Activated T-helper 1 cell treated with anti-CD3 and anti-CD28 coated beads, Interleukin-2, amount 50 U/mL, for 16 hours (primary cell): ENCODE results near the gene YIPF3.
A peak's percentile ranks its signal among the peaks of the same experiment; 100 is the strongest.
"Not testable (repeated sequence)": the region's sequence is repeated elsewhere in the genome, so short reads cannot be mapped to it uniquely, and the experiment has no call there.

Experiments used
- DNase-seq, 2 donors: peaks; one replicate each; pipeline ENCODE4 v3.0.0-alpha.2; 2020; ENCODE audit warnings: low read depth in 1 of 2, low spot score in 1 of 2

YIPF3 gene

DNA sequence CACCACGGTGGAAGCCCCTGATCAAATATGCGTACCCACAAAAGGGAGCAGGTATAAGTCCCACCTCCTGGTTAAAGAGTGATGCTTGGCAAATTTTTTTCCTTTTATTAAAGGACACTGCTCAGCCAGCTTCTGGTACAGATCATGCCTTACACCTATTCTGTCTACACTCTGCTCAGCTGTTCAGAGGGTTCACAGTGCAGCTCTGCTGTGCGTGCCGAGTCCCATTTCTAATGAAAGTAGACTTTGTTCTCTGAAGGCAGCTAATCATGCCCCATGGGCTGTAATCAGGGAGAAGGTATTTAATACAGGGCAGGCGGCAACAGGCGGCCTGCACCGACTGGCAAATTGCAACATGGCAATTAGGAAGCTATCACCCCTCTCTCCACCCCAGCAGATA is 22.9 kb downstream of the YIPF3 start:
- DNase-seq = no peak

DNA sequence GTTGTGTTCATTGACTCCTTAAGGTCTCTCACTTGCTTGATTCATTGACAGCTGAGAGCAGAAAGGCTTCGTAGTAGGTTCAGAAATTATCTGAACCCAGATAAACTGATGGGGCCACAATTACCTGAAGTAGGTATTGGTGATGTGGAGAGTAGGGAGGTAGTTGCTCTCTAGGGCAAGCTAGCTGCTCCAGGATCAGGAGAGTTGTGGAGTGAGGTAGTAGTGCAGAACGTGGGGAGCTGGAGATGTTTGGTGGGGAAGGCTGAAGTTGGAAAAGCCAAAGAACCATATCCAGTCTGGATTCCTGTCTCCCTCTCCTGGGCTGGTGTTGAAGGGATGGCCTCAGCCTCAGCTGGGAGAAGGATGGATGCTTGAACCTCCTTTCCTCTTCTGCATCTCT is 23.5 kb downstream of the YIPF3 start:
- no peak for DNase-seq

DNA sequence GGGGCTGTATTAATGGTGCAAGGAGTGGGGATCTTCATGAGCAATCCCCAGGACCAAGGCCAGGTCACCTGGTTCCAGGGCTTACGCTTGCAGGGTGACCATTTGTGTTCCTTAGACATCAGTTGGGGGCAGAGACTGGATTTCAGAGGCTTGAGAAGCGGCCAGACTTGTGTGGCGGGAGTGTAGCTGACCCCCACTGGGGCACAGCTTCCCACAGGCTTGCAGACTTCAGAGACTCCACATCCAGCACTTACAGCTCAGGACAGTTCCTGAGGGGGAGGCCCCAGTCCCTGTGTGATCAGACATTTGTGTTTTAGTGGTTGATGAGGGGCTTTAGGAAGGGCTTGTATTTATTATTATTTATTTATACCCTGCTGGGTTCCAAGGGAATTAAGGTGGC is 24.1 kb downstream of the YIPF3 start:
- DNase-seq = no peak

DNA sequence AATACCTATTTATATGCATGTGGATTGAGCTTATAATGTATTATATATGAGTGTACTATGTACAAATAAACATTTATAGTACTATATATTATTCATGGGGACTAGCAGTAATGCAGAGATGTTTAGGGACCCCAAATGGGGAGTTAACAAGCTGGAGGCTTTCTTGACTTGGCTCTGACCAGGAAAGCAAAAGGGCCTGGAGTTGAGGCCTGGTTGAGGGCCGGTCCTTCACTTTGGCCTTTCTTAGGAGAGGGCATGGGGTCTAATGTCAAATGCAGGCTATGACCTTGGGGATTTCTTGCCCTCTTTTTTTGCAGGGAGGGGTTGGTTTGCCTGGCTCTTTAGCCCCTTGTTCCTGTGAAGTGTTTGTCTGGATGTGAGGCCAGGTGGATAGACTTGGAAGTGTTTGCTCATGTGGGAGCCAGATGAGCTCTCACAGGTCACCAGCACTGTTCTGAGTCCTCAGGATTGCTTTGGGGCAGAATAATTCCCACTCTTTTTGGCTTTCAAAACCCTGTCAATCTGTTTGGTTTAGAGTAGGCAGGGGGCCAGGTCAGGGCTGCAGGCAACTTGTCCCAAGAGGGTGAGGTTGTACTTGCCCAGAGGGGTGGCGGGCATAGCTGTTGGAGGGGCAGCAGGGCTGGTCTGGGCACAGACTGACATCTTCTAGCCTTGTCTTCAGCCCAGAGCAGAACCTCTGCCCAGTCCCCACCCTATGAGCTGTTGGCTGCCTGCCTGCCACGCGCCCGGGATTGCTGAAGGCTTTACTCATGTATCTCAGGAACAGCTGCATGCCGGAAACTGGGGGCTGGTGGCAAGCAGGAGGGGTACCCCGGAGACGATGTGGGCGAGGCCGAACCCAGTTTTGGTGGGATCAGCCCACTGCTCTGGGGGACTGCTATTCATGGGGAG is 24.7 kb downstream of the YIPF3 start:
- DNase-seq = no peak

DNA sequence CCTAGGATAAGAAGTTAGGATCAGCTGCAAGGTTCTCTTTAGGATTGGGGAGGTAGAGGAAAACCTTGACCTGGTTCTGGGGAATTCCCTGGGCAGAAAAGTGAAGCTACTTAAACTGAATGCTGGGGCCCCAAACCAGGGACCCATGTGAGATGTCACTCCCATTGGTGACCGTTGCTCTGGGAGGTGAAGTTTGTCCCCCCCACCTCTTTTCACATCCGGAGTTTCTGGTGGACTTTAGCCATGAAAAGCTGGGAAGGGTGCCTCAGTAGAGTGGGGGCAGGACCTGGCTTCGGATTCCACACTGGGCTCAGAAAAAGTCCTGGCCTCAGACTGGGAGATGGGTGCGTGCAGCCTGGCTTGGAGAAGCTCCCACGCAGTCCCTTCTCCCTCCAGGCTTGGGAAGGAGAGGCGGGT is 26.2 kb downstream of the YIPF3 start:
- DNase-seq = no peak

DNA sequence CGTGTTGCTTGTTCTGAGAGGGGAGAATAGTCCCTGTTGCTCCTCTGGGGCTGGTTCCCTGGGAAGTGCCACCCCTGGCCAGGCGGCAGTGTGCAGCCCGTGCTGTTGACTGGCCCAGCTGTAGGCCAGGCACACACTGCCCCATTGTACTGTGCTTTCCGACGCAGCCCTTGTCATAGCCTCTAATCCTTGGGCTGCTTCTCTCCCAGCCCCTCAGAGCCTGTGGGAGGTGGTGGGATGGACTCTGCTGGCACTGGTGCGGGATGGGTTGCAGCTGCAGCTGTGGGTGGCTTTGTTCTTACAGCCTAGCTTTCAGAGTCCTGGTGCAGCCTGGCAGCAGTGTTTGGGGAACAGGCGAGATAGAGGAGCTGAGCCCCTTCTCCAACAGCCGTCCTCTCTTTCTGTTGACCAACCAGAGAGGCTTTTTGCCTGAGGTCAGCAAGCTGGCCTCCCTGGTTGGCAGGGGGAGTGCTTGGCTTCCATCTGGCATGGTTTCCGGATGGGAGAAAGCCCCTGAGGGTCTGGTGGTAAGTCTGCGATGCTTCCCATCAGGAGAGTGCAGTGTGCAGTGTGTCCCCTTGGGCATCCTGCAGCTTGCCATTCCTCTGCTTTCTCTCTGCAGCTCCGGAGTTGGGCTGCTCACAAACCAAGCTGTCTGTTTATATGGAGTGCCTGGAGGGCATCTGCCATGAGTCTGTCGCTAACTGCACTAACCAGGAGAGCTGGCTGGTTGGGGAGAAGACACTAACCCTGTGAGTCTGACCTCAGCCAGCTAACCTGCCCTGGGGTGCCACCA is 27.3 kb downstream of the YIPF3 start:
- DNase-seq = no peak

DNA sequence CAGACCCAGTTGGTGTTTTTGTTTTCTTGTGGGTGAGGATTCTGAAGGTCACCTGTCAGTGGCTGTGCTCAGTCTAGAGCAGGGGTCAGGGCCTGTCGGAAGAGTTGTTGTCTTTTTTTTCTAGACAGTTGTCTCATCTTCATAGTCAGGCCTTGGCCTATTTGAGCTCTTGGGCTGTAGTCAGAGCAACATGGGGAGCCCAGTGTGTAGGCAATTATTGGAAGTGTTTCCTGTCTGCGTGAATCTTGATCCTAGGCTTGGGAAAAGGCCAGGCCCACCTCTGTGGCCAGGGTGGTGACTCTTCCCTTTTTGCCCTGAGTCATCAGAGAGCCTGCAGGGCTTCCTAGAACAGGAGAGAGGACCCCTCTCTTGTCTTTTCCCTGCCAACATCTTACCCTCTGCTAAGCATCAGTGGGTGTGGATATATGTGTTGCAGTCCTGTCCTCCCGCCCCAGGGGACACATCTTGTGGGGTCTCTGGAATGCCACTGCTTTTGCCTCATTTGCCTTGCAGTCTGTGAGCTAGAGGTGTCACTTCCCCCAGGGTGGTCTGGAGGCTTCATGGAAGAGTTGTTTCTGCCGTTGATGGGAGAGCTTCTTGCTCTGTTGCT is 28.0 kb downstream of the YIPF3 start:
- DNase-seq = no peak

DNA sequence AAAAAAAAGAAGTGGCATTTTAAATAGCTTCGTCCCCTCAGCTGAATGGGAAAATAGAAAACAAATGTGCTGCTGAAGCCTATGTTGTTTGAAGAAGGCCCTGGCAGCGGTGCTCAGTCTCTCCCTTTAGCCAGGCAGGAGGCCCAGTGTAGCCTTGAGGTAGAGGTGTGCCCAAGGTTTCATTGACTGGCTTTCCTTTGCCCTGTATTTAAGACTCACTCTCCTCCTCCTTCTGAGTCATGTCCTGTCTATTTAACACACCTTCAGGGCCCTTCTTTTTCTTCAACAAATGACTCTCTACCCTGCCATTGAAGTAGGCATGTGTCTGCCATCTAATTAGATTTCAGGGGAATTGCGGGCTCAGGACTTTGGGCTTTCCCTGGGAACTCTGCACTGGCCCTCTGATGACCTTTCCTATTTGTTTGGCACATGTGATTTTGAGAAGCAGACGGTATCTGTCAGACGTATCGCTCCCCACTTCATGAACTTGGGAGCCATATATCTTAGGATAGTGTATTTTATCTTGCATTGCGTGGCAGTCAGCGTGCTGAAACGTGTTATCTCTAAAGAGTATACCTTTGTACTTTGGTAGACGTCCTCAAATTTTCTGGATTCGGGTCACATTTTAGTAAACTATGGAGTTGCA is 35.0 kb downstream of the YIPF3 start:
- DNase-seq = no peak

DNA sequence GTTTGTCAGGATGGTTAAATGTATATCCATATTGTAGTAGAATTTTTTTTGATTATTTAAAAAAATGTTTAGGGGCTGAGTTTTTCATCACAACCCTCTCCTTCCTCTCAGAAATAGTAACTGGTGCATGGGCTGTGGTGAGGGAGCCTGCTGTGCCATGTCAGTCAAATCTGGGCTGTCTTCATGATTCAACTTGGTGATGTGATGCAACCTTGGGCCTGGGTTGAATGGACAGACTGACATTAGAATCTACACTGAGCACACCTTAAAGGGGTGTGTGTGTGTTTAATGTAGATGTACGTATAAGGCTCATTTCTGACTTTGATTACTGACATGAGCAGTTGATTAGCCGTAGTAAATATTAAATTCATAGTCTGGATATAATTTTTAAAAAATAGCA is 35.7 kb downstream of the YIPF3 start:
- DNase-seq = no peak

DNA sequence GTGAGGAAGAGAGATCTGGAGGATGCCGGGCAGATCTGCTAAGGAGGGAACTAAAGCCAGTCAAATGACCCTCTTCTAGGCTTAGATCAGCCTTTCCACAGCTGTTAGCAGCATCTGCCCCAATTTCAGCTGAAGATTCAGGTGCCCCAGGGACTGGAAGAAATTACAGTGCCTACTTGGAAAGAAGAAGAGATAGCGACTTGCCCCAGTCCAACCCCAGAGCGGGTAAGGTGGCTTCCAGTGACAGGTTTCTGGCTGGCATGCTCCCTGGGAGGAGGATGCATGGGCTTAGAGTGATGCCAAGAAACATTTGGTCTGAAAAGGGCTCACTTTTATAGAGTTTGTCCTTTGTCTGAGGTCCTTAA is 38.7 kb downstream of the YIPF3 start:
- no peak for DNase-seq

DNA sequence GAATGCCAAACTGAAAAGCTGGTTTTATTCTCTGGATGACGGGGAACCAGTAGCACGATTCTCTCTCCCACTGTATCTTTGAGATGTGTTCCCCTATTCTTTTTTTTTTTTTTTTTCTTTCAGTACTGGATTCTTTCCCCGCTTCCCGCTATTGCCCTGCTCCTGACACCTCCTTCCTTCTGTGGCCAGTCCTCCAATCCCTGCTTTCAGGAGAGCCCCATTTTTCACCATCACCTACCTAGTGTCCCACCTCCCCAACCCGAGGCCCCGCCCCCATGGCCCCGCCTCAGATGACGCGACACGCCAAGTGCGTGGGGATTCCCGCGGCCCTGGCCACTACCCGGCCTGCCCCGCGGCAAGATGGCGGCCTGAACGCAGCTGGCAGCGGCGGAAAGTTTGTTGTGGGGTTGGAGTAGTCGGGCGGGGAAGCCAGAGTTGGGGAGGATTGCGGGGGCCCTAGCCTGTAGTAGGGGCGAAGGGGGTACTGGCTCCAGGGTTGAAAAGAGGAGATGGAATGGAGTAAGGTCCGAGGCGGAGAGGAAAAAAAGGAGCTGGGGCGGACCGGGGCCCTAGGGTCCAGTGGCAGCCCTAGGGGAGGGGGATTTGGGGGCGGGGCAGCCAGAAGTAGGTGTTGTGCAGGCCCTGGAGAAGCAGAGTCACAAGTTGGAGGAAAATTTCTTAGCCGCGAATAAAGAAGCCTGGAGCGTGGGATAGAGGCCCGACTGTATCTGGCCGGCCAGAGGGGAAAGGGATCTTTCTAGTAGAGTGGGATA is 39.3 kb downstream of the YIPF3 start, which contains the start of gene TJAP1:
Gene TJAP1 (plus strand): TSS at position 336 of the 773 bp plus-strand sequence. CDS start 21,432 bp downstream, outside the sequence.
- DNase-seq = peak; percentile 93 to 96

DNA sequence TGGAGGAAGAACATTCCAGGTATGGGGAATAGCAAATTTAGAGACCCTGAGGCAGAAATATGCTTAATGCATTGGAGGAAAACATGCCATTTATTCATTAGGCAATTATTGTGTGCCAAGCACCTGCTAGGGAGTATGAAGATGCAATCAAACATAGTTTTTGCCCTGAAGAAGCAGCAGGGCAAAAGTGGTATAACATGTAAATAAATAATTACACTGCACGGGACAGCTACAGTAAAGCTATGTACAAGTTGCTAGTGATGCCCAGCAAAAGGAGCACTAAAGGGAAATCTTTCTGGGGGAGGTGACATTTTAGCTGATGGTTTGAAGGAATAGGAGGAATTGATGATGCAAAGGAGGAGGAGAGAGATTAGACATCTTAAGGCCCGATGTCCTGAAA is 40.0 kb downstream of the YIPF3 start:
- DNase-seq = no peak

DNA sequence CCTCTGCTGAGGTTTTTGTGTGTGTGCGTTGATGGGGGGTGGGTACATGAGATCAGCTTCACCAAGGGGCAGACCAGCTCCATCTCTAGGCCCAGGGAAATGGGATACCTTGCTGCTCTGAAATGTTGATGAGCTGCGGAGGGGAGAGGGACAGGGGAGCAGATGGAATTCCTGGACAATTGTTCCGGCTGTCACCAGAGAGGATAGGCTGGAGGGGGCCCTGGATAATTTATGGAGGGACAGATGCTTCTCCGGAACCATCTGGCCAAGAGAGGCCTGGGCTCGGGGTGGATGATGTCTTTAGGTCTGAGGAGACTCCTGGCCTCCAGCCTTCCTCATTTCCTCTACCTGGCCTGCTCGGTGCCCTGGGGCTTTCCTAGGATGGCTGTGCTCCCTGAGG is 41.2 kb downstream of the YIPF3 start:
- no peak for DNase-seq

DNA sequence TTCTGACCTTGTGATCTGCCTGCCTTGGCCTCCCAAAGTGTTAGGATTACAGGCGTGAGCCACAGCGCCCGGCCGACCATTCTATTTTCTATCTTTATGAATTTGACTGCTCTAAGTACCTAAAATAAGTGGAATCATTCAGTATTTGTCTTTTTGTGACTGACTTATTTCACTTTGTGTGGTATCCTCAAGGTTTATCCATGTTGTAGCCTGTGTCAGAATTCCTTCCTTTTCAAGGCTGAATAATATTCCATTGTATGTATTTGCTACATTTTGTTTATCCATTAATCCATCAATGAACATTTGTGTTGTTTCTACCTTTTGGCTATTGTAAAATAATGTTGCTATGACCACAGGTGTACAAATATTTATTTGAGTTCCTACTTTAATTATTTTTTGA is 44.2 kb downstream of the YIPF3 start:
- no peak for DNase-seq

DNA sequence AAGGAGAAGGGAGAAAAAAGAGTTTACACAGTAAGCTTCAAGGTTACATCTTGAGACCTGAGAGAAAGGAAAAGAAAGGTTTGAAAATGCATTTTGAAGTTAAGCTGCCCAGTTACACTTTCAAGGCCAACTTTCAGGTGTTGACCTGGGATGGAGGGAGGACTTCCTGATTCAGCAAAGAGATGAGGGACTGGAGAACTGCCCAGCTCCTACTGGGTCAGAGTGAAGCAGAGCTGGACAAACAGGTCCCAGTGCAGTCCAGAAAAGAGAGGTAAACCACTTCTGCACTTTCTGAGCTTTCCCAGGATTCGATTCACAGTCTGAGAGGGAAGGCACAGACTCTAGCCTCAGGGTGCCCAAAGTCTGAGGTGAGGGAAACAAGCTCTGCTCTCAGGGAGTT is 45.3 kb downstream of the YIPF3 start:
- no peak for DNase-seq

DNA sequence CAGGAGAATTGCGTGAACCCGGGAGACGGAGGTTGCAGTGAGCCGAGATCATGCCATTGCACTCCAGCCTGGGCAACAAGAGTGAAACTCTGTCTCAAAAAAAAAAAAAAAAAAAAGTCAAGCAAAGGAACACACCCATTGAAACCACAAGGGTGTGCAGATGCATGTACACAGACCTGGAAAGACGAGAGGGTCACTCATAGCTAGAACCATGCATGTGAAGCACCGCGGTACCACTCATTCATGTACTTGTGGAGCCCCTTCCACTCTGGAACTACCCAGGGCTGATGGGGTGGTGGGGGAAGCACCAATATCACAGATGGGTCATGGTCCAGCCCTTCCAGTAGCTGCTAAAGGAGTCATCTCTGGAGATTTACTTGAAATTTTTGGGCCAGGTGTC is 46.8 kb downstream of the YIPF3 start:
- no peak for DNase-seq

DNA sequence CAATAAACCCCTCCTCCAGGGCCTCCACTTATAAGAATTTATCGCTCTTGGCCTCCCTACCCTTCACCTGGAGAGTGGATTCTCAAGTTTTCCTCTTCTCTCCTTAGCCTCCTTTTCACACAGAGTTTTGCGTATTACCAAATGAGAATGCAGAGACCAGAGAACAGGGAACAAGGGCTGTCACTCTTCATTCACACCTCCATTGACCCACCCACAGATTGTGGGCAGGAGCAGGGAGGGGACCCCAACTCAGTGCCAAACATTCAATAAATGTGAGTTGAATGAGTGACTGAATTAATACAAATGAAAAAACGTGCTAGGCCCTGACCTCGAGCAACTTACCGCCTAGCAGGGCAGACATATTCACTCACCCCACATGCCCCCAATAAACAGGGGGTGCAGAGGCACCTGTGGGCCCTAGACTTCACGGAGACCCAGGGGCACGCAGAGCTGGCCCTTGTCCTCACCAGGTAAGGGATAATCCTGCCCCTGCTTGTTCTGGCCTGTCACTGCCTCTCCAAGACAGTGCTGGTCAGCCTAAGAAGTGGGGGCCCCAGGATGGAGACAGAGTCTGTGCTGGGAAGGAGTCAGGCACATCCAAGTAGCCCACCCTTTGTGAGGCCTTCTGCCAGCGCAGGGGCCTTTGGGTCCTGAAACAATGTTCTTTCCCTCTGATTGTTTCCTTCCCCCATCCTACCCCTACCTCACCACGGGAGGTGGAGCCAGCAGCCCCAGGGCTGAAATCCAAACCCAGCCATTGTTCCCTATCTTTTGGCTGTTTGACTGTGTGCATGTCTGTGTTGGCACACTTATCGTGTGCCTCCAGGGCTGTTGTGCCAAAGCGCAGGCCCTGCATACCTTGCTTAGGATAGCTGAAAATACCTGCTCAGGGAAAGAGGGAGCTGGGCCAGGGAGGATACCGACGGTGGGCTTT is 47.7 kb downstream of the YIPF3 start:
- no peak for DNase-seq

DNA sequence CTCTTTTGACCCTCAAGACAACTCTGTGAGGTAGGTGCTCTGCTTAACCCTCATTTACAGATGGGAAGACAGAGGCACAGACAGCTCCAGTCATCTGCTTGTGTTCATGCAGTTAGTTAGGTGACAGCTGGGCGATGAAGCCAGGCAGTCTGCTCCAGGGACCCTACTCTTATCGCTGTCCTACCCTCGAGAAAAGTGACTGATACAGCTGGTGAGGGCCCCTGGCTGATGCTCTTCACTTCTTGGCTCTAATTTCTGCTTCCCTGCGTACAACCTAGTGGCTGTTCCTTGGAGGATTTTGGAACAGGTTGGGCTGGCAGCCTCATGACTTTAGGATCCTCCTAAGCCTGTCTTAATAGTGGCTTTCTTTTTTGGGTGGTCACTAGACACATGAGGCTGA is 48.5 kb downstream of the YIPF3 start:
- no peak for DNase-seq

DNA sequence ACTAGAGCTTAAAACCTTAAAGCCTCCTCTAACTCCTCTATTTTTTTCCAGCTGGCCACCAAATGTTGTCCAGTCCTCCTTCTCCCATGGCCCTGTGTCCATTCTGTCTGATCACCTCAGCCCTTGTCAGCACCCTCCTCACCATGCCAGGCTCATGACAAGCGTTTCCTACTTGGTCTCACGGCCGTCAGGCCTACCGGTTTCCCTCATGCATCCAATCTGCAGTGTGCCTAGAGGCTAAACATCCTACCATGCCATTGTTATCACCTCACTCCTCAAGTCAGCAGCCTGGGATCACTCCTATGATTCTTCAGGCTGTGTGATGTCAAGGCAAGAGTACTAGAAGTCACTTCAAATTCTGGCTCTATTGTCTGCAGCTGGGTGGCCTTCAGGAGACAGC is 49.0 kb downstream of the YIPF3 start:
- DNase-seq = no peak

DNA sequence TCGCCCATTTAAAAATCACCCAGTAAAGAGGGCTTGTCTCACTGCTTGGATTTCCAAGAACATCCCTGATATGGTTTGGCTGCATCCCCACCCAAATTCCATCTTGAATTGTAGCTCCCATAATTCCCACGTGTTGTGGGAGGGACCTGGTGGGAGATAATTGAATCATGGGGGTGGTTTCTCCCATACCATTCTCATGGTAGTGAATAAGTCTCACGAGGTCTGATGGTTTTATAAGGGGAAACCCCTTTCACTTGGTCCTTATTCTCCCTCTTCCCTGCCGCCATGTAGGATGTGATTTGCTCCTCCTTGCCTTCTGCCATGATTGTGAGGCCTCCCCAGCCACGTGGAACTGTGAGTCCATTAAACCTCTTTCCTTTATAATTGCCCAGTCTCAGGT is 49.5 kb downstream of the YIPF3 start:
- DNase-seq = not testable (repeated sequence)
